HG02938 (cell line): ENCODE data around the gene BAZ2B.
A peak's percentile ranks its signal among the peaks of the same experiment; 100 is the strongest.
"Not testable (repeated sequence)": the region's sequence is repeated elsewhere in the genome, so short reads cannot be mapped to it uniquely, and the experiment has no call there.

Experiments
- ATAC-seq: cut with Tn5 transposase; IDR thresholded peaks from one replicate; pipeline ENCODE4 v1.9.1; 2021; ENCODE audit warnings: mild to moderate bottlenecking, moderate library complexity; ENCODE audit not compliant: unreplicated experiment

Gene BAZ2B

GRCh38 chr2:159542101-159542500 is 74.2 kb downstream of the BAZ2B start:
- ATAC-seq, result no peak

DNA sequence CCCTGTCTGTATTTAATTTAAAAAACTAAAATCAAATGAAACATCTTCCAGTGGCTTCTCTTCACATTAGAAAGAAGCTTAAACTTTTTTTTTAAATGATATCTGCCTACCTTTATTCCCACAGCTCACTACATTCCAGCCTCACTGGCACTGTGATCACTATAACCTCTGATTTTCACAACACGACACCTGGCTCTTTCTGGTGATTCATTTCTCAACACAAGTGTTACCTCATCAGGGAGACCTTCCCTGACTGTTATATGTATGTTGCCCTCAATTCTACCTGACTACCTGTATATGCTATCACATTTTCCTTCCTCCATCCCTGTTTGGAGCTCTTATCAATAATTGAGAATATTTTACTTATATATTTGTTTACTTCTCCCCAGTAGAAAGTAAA is 76.6 kb downstream of the BAZ2B start:
- no peak for ATAC-seq

DNA sequence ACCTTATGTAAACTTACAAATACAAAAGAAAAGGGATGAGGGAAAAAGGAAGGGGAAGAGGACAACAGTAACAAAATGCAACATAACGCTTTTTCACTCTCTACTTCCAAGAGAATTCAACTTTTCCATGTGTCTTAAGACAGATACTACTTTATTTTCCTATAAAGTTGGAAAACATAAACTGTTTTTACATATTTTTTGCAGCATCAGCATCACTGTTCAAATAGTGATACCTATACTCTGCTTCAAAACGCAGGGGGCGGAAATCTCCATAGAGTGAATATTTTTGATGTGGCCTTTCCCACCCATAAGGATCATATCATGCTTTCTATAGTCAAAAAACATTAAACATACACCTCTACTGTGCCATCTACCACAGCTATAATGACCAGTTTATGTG is 77.5 kb downstream of the BAZ2B start:
- ATAC-seq, result no peak

DNA sequence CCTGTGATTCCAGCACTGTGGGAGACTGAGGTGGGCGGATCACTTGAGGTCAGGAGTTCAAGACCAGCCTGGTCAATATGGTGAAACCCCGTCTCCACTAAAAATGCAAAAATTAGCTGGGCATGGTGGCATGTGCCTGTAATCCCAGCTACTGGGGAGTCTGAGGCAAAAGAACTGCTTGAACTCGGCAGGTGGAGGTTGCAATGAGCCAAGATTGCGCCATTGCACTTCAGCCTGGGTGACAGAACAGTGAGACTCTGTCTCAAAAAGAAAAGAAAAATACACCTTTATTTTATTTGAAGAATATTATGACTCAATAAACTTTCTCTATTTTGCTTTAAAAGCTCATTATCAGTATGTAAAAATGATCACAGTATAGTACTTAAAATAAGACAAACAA is 81.1 kb downstream of the BAZ2B start:
- not testable (repeated sequence) for ATAC-seq

DNA sequence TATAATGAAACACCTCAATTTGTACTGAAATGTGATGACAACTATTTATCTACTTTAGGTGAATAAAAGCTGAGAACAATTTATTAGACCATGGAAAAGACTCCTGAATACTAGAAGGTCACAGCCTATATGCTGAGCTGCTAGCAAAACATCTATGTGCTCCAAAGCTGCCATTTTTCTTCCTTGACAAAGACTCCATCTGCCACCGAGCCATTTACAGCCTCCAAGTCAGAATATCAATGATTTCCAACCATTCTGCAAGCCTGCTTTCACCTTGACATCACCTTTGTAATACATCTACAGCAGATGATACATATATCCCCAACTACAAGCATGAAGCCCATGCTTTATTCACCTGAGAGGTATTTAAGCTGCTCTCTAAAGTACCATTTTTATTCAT is 84.9 kb downstream of the BAZ2B start:
- no peak for ATAC-seq

DNA sequence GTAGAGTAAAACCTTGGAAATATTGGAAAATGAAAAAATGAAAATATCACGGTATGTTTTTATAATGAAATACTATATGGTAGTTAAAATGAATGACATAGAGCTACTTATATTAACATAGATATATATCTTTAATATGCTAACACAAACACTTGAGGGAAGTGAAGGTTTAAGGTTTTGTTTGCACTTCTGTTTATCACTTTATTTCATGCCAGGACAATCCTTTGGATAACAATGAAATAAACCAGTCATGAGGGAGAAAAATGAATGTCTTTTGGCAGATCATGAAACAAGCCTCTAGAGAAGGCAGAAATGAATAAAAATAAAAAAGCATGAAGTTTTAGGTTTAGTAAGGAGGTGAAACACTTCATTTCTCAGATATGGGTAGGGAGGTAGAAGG is 89.9 kb downstream of the BAZ2B start:
- ATAC-seq, result no peak

- no peak for ATAC-seq
Observed at GRCh38 chr2:159525012-159525411, 91.3 kb downstream of the BAZ2B start.

DNA sequence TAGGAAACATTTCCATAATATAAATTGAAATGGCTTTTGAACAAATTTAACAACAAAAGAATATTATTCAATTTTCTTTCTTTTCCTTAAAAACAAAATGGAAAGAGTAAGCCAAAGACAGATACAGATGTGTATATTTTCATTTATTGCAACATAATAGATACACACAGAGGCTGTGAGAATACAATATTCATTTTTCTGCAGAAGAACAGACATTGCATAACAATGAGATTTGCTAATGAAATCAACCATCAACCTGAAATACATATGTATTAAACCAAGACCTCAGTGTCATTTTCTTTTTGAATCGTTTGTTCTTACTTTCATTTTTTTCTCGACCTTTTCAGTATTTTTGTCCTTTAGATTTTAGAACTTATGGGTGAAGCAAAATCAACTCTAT is 95.1 kb downstream of the BAZ2B start:
- ATAC-seq, result no peak

- ATAC-seq, result no peak
Observed at GRCh38 chr2:159518321-159519005, 97.9 kb downstream of the BAZ2B start.

DNA sequence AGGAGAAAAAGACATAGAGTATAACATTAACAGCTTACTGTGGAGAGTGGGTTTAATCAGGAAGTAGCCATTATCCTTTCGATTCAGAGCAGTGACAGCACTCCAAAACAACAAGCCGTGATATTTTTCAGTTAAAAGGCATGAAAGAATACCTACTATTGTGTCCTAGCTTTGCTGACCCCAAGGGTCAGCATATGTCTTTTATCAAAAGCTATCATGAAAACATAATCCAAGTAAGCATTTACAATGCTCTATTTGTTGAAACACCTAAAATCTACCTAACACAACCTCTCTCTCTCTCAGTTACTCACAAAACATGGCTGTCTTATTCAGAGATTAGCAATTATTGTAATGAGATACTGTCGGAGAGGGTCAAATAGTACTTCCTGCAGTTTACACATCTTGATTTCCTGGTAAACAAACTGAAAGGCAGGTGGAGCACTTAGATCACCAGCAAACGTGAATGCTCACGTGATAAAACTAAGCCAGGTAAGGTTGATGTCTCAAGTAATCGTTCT is 100.0 kb downstream of the BAZ2B start:
- peak; percentile 88 for ATAC-seq

DNA sequence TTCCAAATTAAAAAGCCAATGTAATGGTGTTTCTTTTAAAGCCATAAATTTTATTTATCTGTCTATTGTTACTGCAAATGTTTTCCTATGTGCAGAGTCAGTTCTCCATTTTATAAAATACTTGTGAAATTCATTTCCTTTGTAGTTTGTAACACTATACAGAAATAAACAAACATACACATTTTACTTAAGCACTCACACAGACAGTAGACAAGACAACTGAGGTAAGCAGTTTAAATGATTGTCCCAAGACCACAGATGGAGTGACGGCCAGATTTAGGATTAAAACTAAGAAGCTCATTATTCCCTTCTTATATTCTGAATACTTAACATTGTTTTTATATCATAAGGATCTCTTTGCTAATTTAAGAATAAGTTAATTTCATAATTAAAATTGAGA is 100.9 kb downstream of the BAZ2B start:
- no peak for ATAC-seq

GRCh38 chr2:159513745-159514144 is 102.6 kb downstream of the BAZ2B start:
- no peak for ATAC-seq

DNA sequence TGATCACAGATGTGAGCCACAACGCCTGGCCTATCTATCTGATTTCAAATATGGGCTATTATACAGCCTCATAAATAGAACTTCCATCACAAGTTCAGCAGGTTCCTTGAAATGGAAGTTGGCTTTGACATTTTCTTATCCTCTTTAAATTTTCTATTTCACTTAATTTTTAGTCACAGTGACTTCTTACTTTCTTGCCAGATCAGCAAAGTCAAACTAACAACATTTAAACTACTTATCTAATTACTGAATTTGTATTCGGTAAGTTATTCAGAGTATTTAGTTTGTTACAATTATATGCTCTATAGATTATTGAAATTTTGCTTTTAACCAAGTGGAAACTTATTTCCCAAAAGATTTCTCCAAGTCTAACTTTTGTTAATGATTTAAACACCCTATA is 108.2 kb downstream of the BAZ2B start:
- ATAC-seq, result no peak

GRCh38 chr2:159506764-159507440 is 109.4 kb downstream of the BAZ2B start:
- no peak for ATAC-seq

GRCh38 chr2:159506202-159506601 is 110.1 kb downstream of the BAZ2B start:
- no peak for ATAC-seq

DNA sequence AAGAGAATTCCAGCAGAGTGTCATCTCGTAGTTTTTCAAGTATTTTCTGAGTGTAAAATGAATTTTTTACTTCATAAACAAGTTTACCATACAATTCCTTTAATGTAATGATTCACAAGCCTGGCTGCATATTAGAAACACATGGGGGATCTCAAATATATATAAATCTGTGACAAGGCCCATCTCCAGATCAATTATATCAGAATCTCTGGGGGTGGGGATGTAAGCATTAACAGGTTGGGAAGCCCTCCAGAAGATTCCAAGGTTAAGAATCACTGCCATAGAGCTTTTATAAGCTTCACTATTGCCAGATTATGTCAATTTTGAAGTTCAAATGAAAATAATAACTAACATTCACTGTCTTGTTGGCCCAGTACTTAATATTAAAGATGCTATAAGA is 111.2 kb downstream of the BAZ2B start:
- no peak for ATAC-seq

DNA sequence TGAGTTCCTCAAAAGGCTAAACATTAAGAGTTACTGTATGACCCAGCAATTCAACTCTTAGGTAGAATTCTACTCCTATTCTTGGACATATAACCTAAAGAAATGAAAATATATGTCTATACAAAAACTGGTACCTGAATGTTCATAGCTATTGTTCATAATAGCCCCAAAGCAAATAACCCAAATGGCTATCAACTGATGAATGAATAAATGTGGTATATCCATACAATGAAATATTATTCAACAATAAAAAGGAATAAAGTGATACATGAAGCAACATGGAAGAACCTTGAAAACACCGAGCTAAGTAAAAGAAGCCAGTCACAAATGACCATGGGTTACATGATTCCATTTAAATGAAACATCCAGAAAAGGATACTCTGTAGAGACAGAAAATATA is 114.6 kb downstream of the BAZ2B start:
- no peak for ATAC-seq

GRCh38 chr2:159497847-159498246 is 118.5 kb downstream of the BAZ2B start:
- ATAC-seq, result no peak

- no peak for ATAC-seq
Observed at GRCh38 chr2:159497256-159497655, 119.1 kb downstream of the BAZ2B start.

DNA sequence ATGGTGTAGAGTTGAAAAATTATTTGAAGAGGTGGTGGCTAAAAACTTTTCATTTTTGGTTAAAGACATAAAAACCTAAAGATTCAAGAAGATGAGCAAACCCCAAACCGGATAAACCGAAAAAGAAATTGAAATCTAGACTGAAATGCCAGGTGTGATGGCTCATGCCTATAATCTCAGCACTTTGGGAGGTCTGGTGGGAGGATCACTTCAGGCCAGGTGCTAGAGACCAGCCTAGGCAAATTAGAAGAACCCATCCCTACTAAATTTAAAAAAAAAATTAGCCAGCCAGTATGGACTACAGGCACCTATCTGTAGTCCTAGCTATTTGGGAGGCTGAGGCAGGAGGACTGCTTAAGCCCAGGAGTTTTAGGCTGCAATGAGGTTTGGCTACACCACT is 126.9 kb downstream of the BAZ2B start:
- ATAC-seq, result no peak

GRCh38 chr2:159484532-159484931 is 131.8 kb downstream of the BAZ2B start:
- no peak for ATAC-seq

DNA sequence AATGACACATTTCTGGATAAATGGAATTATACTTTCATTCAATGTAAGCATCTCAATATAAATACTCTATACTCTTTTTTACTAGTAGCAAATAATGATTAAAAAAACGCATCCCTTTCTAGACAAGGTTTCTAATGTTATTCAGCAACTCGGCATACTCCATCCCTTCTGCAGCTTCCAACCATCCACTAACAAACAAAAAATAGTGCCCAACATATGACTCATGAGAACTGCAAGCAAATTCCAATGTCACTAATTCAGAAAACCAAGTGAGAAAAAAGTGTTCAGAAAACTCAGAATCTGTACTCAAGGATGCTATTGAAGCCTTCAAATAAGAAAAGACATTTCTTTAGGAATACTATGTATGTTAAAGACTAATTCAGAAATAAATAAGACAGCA is 140.0 kb downstream of the BAZ2B start:
- ATAC-seq, result no peak

DNA sequence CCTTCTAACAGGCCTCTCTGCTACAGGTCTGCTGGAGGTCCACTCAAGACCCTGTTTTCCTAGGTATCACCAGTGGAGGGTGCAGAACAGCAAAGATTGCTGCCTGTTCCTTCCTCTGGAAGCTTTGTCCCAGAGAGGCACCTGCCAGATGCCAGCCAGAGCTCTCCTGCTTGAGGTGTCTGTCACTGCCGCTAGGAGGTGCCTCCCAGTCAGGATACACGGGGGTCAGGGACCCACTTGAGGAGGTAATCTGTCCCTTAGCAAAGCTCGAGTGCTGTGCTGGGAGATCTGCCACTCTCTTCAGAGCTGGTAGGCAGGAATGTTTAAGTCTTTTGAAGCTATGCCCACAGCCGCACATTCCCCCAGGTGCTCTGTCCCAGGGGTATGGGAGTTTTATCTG is 140.6 kb downstream of the BAZ2B start:
- ATAC-seq, result no peak
